Fibroblast of mammary gland (primary cell): ENCODE data around the gene PCDHGB4.
A peak's percentile ranks its signal among the peaks of the same experiment; 100 is the strongest.
"Not testable (repeated sequence)": the region's sequence is repeated elsewhere in the genome, so short reads cannot be mapped to it uniquely, and the experiment has no call there.

ENCODE experiments used
- DNase-seq: peaks from one replicate; pipeline ENCODE4 v3.0.0-alpha.2; 2010; ENCODE audit warnings: low read depth
- H3K4me3 ChIP-seq: 2 replicates; pipeline ENCODE4 v1.5.1; 2011; ENCODE audit warnings: low read depth, mild to moderate bottlenecking, low read length, moderate library complexity; ENCODE audit not compliant: control insufficient read depth
- CTCF ChIP-seq: conservative IDR thresholded peaks from 2 replicates; pipeline ENCODE4 v1.5.1; 2011; ENCODE audit warnings: low read depth, low read length, inconsistent platforms; ENCODE audit not compliant: control insufficient read depth, insufficient read depth

The PCDHGB4 gene

DNA sequence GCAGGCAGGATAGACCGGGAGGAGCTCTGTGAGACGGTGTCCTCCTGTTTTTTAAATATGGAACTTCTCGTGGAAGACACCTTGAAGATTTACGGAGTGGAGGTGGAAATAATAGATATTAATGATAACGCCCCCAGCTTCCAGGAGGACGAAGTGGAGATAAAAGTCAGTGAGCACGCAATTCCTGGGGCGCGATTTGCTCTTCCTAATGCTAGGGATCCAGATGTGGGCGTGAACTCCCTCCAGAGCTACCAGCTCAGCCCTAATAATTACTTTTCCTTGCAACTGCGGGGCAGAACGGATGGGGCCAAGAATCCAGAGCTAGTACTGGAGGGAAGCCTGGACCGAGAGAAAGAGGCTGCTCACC lies 34.0 kb downstream of the PCDHGB4 start:
- TF ChIP-seq CTCF = no peak
- DNase-seq = no peak
- H3K4me3 ChIP-seq = peak overlapping the region; percentile 59

DNA sequence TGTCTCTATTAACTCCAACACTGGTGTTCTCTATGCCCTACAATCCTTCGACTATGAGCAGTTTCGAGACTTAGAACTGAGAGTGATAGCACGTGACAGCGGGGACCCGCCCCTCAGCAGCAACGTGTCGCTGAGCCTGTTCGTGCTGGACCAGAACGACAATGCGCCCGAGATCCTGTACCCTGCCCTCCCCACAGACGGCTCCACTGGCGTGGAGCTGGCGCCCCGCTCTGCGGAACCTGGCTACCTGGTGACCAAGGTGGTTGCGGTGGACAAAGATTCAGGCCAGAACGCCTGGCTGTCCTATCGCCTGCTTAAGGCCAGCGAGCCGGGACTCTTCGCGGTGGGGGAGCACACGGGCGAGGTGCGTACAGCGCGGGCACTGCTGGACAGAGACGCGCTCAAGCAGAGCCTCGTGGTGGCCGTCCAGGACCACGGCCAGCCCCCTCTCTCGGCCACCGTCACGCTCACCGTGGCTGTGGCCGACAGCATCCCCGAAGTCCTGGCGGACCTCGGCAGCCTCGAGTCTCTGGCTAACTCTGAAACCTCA lies 35.3 kb downstream of the PCDHGB4 start:
- DNase-seq = no peak
- H3K4me3 ChIP-seq = no peak overlapping the region
- no peak for TF ChIP-seq CTCF

GRCh38 chr5:141427783-141428426 lies 40.4 kb downstream of the PCDHGB4 start:
- no peak for DNase-seq
- TF ChIP-seq CTCF = no peak
- H3K4me3 ChIP-seq = no peak overlapping the region

DNA sequence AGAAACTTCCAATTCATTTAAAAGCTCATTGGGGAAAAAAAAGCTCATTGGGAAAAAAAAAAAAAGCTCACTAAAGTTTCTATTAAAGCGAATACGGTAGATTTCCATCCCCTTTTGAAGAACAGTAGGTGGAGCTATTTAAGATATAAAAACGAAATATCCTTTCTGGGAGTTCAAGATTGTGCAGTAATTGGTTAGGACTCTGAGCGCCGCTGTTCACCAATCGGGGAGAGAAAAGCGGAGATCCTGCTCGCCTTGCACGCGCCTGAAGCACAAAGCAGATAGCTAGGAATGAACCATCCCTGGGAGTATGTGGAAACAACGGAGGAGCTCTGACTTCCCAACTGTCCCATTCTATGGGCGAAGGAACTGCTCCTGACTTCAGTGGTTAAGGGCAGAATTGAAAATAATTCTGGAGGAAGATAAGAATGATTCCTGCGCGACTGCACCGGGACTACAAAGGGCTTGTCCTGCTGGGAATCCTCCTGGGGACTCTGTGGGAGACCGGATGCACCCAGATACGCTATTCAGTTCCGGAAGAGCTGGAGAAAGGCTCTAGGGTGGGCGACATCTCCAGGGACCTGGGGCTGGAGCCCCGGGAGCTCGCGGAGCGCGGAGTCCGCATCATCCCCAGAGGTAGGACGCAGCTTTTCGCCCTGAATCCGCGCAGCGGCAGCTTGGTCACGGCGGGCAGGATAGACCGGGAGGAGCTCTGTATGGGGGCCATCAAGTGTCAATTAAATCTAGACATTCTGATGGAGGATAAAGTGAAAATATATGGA lies 43.0 kb downstream of the PCDHGB4 start, which contains the start of gene PCDHGA12:
Gene PCDHGA12 (plus strand): TSS at position 176 of the 782 bp plus-strand sequence. CDS start 253 bp downstream, at position 429.
- DNase-seq = peak; percentile 96
- H3K4me3 ChIP-seq = peak within 1 kb of the TSS; percentile 57
- peak; percentile 81 for TF ChIP-seq CTCF

DNA sequence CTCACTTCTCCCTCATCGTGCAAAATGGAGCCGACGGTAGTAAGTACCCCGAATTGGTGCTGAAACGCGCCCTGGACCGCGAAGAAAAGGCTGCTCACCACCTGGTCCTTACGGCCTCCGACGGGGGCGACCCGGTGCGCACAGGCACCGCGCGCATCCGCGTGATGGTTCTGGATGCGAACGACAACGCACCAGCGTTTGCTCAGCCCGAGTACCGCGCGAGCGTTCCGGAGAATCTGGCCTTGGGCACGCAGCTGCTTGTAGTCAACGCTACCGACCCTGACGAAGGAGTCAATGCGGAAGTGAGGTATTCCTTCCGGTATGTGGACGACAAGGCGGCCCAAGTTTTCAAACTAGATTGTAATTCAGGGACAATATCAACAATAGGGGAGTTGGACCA lies 43.8 kb downstream of the PCDHGB4 start:
- peak overlapping the region; percentile 57 for H3K4me3 ChIP-seq
- TF ChIP-seq CTCF = no peak
- peak; percentile 52 for DNase-seq

GRCh38 chr5:141432308-141432707 lies 44.8 kb downstream of the PCDHGB4 start:
- not testable (repeated sequence) for H3K4me3 ChIP-seq, DNase-seq

DNA sequence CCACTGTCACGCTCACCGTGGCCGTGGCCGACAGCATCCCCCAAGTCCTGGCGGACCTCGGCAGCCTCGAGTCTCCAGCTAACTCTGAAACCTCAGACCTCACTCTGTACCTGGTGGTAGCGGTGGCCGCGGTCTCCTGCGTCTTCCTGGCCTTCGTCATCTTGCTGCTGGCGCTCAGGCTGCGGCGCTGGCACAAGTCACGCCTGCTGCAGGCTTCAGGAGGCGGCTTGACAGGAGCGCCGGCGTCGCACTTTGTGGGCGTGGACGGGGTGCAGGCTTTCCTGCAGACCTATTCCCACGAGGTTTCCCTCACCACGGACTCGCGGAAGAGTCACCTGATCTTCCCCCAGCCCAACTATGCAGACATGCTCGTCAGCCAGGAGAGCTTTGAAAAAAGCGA lies 45.2 kb downstream of the PCDHGB4 start:
- DNase-seq, H3K4me3 ChIP-seq: not testable (repeated sequence)
